NT2/D1 (cell line): ENCODE data around the gene FBXL7.

Experiments
- SUZ12 ChIP-seq: IDR thresholded peaks from 2 replicates; pipeline ENCODE4 v1.6.1; 2011; ENCODE audit not compliant: insufficient read length, insufficient read depth; ENCODE audit errors: extremely low read depth
- YY1 ChIP-seq: IDR thresholded peaks from 2 replicates; pipeline ENCODE4 v1.6.1; 2011; ENCODE audit not compliant: insufficient read length, insufficient read depth
- ZNF274 ChIP-seq: IDR thresholded peaks from 2 replicates; pipeline ENCODE4 v1.6.1; 2011; ENCODE audit warnings: mild to moderate bottlenecking, low read depth, low read length

DNA sequence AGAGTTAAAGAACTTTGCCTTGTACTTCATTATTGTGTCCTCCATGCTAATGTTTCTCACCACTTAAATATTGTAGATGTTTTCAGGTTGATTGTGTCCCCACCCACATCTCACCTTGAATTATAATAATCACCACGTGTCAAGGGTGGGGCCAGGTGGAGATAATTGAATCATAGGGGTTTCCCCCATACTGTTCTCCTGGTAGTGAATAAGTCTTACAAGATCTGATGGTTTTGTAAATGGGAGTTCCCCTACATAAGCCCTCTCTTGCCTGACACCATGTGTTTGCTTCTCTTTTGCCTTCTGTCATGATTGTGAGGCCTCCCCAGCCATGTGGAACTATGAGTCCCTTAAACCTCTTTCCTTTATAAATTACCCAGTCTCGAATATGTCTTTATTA, 248.3 kb downstream of the FBXL7 start:
- TF ChIP-seq ZNF274 (no peak), YY1 (no peak), SUZ12 (no peak)
